ENCODE measurements around the gene STIM1.

STIM1 gene

DNA sequence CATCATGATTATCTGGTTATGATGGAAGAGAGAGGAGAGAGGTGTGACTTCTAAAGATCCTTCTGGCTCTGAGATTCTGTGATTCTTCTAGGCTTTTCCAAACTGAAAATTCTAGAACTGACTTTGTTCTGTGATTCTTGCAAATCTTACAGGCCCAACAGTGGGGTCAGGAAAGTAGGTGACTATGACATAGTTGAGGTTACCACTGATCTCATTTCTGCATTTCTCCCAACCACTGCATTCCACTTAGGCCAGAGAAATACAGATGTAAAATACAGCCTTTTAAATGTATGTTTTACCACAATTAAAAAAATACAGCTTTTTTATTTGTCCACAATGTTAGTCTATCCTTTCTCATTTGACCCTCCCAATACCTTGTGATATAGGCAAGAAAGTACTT, 83.7 kb downstream of the STIM1 start:
- CTCF ChIA-PET: interaction anchor here (1.2 to 3.4 kb wide), 4 partner anchors 14 to 135 kb away, joined by 3 to 8 read pairs (median 4); no protein-coding TSS in a partner anchor
- POLR2A ChIA-PET: no interaction called here
- TF ChIP-seq CTCF (IDR thresholded peaks at IDR 0.05; ENCODE audit: control extremely low read depth, extremely low read depth, low read depth, missing control alignments): no peak
- no peak for DNase-seq (ENCODE audit: extremely low spot score)

- ChIA-PET CTCF (interaction anchor here (1.2 to 3.4 kb wide), 3 partner anchors 14 to 85 kb away, joined by 3 to 8 read pairs (median 4); partner anchors contain the start of gene STIM1), POLR2A (no interaction called here)
- TF ChIP-seq CTCF (IDR thresholded peaks at IDR 0.05; ENCODE audit: control extremely low read depth, extremely low read depth, low read depth, missing control alignments): no peak
- DNase-seq (ENCODE audit: extremely low spot score): no peak
These were observed 84.3 kb downstream of the STIM1 start for GRCh38 chr11:3939651-3940190.

DNA sequence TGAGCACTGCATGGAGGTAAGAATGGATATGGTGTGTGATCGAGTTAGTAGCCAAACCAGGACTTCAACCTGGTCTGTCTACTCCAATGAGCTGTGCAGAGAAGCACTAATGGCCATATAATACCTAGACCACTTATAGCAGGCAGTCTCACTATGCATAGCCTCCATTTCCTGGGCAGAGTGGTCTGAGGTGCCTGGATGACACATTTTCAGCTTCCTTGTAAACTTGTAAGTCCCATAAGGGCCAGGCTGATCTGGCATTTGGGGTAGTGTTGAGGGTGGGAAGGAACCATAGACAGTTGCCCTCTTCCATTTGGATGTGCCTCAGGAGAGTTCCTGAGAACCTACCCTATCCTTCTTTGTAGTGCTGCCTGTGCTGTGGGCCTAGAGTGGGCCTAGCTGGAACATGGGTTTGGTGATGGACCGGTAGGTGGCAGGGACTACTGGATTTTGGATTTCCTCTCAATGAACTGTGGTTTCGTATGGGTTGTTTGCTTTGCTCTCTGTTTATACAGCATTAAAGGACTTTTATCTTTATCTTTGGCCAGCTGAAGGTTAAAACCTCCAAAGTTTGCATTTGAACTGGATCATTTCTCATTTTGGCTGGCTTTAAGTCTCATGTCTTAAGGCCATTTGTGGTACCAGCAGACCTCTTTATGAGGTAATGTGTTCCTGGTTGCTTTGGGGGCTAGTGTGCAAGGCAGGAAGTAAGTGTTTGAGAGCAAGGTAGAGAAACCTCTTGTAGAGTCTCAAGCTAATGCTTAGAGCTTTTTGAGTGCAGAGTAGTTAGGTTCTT, 86.9 kb downstream of the STIM1 start:
- DNase-seq (ENCODE audit: extremely low spot score): no peak
- POLR2A ChIA-PET: no interaction called here
- no peak for TF ChIP-seq CTCF (IDR thresholded peaks at IDR 0.05; ENCODE audit: control extremely low read depth, extremely low read depth, low read depth, missing control alignments)
- CTCF ChIA-PET: interaction anchor here (0.9 to 3.1 kb wide), 9 partner anchors 8 to 101 kb away, joined by 3 to 13 read pairs (median 4); no protein-coding TSS in a partner anchor

DNA sequence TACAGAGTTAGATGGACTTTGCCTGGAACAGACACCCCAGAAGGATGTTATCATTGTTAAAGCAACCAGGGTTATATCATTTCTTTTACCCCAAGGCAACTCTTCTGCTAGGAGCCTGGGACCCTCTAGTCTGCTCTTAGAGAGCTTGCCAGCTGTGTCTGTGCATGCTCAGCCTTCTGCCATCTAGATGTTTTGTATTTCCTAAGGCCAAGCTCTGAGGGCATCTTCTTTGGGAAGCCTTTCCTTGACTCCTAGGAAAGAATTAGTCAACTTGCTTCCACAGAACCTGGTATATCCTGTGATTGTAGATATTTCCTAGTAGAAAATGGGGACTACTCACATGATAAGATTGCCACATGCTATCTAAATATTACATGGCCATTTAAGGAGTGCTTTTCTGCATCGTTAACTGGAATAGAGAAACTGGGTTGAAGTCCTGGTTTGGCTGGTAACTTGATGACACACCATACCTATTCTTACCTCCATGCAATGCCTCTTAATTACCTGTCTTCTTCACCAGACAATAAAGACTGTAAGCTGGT, 87.6 kb downstream of the STIM1 start:
- TF ChIP-seq CTCF (IDR thresholded peaks at IDR 0.05; ENCODE audit: control extremely low read depth, extremely low read depth, low read depth, missing control alignments): no peak
- POLR2A ChIA-PET: no interaction called here
- CTCF ChIA-PET: interaction anchor here (0.9 to 3.1 kb wide), 8 partner anchors 9 to 130 kb away, joined by 3 to 13 read pairs (median 4); no protein-coding TSS in a partner anchor
- DNase-seq (ENCODE audit: extremely low spot score): no peak

GRCh38 chr11:3944198-3944597, 88.7 kb downstream of the STIM1 start:
- no peak for TF ChIP-seq CTCF (IDR thresholded peaks at IDR 0.05; ENCODE audit: control extremely low read depth, extremely low read depth, low read depth, missing control alignments)
- DNase-seq (ENCODE audit: extremely low spot score): no peak
- POLR2A ChIA-PET: no interaction called here
- CTCF ChIA-PET: interaction anchor here (1.3 to 3.1 kb wide), 3 partner anchors 32 to 95 kb away, joined by 3 to 13 read pairs (median 3); no protein-coding TSS in a partner anchor

DNA sequence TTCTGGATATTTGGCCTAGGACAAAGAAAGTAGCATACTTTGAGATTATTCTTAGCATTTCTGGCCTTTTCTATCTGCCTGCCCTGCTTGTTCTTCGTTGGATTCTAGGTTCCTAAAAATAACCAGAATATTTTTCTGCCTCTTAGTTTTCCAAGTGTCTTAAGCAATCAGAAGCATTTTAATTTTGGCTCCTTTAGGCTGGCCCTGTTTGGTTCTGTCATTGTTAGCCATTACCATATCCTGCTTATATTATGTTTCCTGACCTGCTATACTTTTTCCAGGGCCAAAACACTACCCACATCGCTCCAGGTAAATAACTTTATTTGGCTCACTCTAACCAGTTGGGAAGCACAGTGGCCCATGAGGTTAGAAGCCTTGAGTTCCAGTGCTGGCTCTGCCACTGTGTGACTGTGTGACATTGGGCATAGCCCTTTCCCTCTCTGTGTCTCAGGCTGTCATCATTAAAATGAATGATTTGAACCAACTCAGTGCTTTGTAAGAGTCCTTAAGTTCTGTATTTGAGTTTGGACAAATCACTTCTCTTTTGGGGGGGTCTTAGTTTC, 91.1 kb downstream of the STIM1 start:
- POLR2A ChIA-PET: interaction anchor here (0.7 kb wide), 1 partner anchor 155 kb away, joined by 3 read pairs; no protein-coding TSS in a partner anchor
- DNase-seq (ENCODE audit: extremely low spot score): no peak
- CTCF ChIA-PET: interaction anchor here (0.8 to 2.1 kb wide), 7 partner anchors 8 to 97 kb away, joined by 3 to 7 read pairs (median 5); no protein-coding TSS in a partner anchor
- no peak for TF ChIP-seq CTCF (IDR thresholded peaks at IDR 0.05; ENCODE audit: control extremely low read depth, extremely low read depth, low read depth, missing control alignments)

Measured in GM10248 (cell line).